ENCODE results near the gene PTPRD. TPM values are rescaled to one million over a fixed set of nuclear protein-coding genes. Genes with fewer than 3 reads are reported as not detected.

PTPRD gene
- total RNA-seq, 1 donor from 2014 or later = 136 TPM

DNA sequence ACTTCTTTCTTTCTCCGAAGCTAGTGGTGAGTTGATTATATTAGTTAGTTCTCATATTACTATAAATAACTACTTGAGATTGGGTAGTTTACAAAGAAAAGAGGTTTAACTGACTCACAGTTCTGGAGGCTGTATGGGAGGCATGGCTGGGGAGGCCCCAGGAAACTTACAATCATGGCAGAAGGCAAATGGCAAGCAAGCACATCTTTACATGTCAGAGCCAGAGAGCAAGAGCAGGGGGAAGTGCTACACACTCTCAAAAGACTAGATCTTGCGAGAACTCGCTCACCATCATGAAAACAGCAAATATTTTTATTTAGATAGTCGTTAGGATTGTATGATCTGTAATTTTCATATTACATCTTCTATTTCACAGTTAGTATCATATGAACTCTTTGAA, 711.2 kb downstream of the PTPRD start:
- TF ChIP-seq EZH2phosphoT487 (IDR thresholded peaks at IDR 0.05) (no peak), EZH2 (IDR thresholded peaks at IDR 0.05) (no peak)
- TF ChIP-seq, protein P1, sequence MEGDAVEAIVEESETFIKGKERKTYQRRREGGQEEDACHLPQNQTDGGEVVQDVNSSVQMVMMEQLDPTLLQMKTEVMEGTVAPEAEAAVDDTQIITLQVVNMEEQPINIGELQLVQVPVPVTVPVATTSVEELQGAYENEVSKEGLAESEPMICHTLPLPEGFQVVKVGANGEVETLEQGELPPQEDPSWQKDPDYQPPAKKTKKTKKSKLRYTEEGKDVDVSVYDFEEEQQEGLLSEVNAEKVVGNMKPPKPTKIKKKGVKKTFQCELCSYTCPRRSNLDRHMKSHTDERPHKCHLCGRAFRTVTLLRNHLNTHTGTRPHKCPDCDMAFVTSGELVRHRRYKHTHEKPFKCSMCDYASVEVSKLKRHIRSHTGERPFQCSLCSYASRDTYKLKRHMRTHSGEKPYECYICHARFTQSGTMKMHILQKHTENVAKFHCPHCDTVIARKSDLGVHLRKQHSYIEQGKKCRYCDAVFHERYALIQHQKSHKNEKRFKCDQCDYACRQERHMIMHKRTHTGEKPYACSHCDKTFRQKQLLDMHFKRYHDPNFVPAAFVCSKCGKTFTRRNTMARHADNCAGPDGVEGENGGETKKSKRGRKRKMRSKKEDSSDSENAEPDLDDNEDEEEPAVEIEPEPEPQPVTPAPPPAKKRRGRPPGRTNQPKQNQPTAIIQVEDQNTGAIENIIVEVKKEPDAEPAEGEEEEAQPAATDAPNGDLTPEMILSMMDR (IDR thresholded peaks at IDR 0.05) = no peak
- Mint-ChIP-seq H3K4me3 (no peak overlapping the region), H3K9me3 (no peaks in the 10 kb centered on the region), H3K4me1 (no peaks in the 10 kb centered on the region), H3K27ac (no peak overlapping the region), H3K27me3 (ENCODE audit: insufficient read depth, low read depth) (no peaks in the 10 kb centered on the region), H3K36me3 (no peaks in the 10 kb centered on the region)
- H3K36me3 ChIP-seq = no peaks in the 10 kb centered on the region
- H3K9ac ChIP-seq = no peak overlapping the region
- no peak overlapping the region for H3K27ac ChIP-seq
- no peak overlapping the region for H3K4me3 ChIP-seq
- H2AFZ ChIP-seq (replicated peaks) = no peak overlapping the region
- no peaks in the 10 kb centered on the region for H3F3A ChIP-seq (ENCODE audit: low read depth)
- no peaks in the 10 kb centered on the region for H4K20me1 ChIP-seq (ENCODE audit: low read depth)
- no peaks in the 10 kb centered on the region for H3K27me3 ChIP-seq
- no peak for DNase-seq (ENCODE audit: low spot score)
- no peaks in the 10 kb centered on the region for H3K4me1 ChIP-seq
- H3K79me2 ChIP-seq (ENCODE audit: low read depth) = no peaks in the 10 kb centered on the region
- no peak overlapping the region for H3K4me2 ChIP-seq
- H3K9me3 ChIP-seq (ENCODE audit: low read depth) = no peaks in the 10 kb centered on the region

GRCh38 chr9:9893837-9894236, 719.0 kb downstream of the PTPRD start:
- Histone ChIP-seq H2AFZ (replicated peaks) (no peak overlapping the region), H4K20me1 (ENCODE audit: low read depth) (no peaks in the 10 kb centered on the region), H3F3A (ENCODE audit: low read depth) (no peaks in the 10 kb centered on the region), H3K79me2 (ENCODE audit: low read depth) (no peaks in the 10 kb centered on the region), H3K9ac (no peak overlapping the region), H3K4me2 (no peak overlapping the region), H3K27ac (no peak overlapping the region), H3K36me3 (no peaks in the 10 kb centered on the region), H3K4me3 (no peak overlapping the region), H3K4me1 (no peaks in the 10 kb centered on the region), H3K9me3 (ENCODE audit: low read depth) (no peaks in the 10 kb centered on the region), H3K27me3 (no peaks in the 10 kb centered on the region)
- H3K4me3 Mint-ChIP-seq = no peak overlapping the region
- TF ChIP-seq, protein P1 (IDR thresholded peaks at IDR 0.05) = no peak
- no peak for TF ChIP-seq EZH2phosphoT487 (IDR thresholded peaks at IDR 0.05)
- H3K27ac Mint-ChIP-seq = no peak overlapping the region
- no peaks in the 10 kb centered on the region for H3K36me3 Mint-ChIP-seq
- H3K9me3 Mint-ChIP-seq = no peaks in the 10 kb centered on the region
- H3K4me1 Mint-ChIP-seq = no peaks in the 10 kb centered on the region
- DNase-seq (ENCODE audit: low spot score) = no peak
- H3K27me3 Mint-ChIP-seq (ENCODE audit: insufficient read depth, low read depth) = no peaks in the 10 kb centered on the region

DNA sequence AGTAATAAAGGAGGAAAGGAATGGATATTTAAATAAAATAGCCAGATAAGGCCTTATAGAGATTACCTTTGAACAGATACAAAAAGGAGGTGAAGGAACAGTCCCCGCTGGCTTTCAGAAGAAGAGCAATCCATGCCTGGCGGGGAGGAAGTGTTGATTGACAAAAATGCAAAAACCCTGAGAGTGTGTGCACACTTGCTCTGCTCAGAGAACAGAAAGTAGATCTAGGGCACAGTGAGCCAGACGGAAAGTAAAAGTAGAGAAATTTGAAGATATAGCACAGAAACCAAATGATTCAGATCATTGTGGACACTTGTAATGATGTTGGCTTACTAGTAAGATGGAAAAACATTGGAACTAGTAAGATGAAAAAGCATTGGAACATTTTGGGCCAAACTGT, 720.6 kb downstream of the PTPRD start:
- Histone ChIP-seq H3K27me3 (no peaks in the 10 kb centered on the region), H3K4me3 (no peak overlapping the region), H3K36me3 (no peaks in the 10 kb centered on the region), H3K79me2 (ENCODE audit: low read depth) (no peaks in the 10 kb centered on the region), H3K4me1 (no peaks in the 10 kb centered on the region), H3K9ac (no peak overlapping the region), H3F3A (ENCODE audit: low read depth) (no peaks in the 10 kb centered on the region), H3K4me2 (no peak overlapping the region), H3K9me3 (ENCODE audit: low read depth) (no peaks in the 10 kb centered on the region), H4K20me1 (ENCODE audit: low read depth) (no peaks in the 10 kb centered on the region), H2AFZ (replicated peaks) (no peak overlapping the region), H3K27ac (no peak overlapping the region)
- no peak for TF ChIP-seq EZH2 (IDR thresholded peaks at IDR 0.05)
- TF ChIP-seq, protein P1 (IDR thresholded peaks at IDR 0.05) = no peak
- no peak for TF ChIP-seq EZH2phosphoT487 (IDR thresholded peaks at IDR 0.05)
- Mint-ChIP-seq H3K4me3 (no peak overlapping the region), H3K9me3 (no peaks in the 10 kb centered on the region), H3K36me3 (no peaks in the 10 kb centered on the region), H3K27me3 (ENCODE audit: insufficient read depth, low read depth) (no peaks in the 10 kb centered on the region), H3K4me1 (no peaks in the 10 kb centered on the region), H3K27ac (no peak overlapping the region)
- no peak for DNase-seq (ENCODE audit: low spot score)

DNA sequence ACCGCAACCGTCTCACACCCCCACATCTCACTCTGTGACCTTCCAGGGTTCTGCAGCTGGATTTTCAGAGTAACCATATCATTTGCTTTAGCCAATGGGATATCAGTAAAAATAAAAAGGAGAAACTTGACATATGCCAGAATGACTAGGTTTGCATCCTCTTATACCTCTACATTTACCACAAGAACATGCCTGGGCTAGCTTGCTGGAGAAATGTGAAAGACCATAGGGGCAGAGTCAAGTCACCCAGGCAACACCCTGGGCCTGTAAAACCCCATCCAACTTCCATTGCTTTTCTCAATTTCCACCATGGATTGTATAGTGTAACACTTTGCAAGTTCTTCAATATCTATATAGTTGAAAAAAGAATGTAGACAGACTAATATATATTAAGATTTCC, 731.1 kb downstream of the PTPRD start:
- TF ChIP-seq EZH2phosphoT487 (IDR thresholded peaks at IDR 0.05) (no peak), EZH2 (IDR thresholded peaks at IDR 0.05) (no peak)
- TF ChIP-seq, protein P1 (IDR thresholded peaks at IDR 0.05) = no peak
- Histone ChIP-seq H3K27ac (no peak overlapping the region), H3K9ac (no peak overlapping the region), H3K9me3 (ENCODE audit: low read depth) (no peaks in the 10 kb centered on the region), H3K36me3 (no peaks in the 10 kb centered on the region), H3F3A (ENCODE audit: low read depth) (no peaks in the 10 kb centered on the region), H2AFZ (replicated peaks) (no peak overlapping the region), H4K20me1 (ENCODE audit: low read depth) (no peaks in the 10 kb centered on the region), H3K4me1 (no peaks in the 10 kb centered on the region), H3K4me2 (no peak overlapping the region), H3K79me2 (ENCODE audit: low read depth) (no peaks in the 10 kb centered on the region), H3K4me3 (no peak overlapping the region), H3K27me3 (no peaks in the 10 kb centered on the region)
- Mint-ChIP-seq H3K36me3 (no peaks in the 10 kb centered on the region), H3K4me3 (no peak overlapping the region), H3K4me1 (no peaks in the 10 kb centered on the region), H3K27ac (no peak overlapping the region), H3K9me3 (no peaks in the 10 kb centered on the region), H3K27me3 (ENCODE audit: insufficient read depth, low read depth) (peaks cover 2% of the 10 kb centered on the region)
- no peak for DNase-seq (ENCODE audit: low spot score)

All from neural progenitor cell (in vitro differentiated cells).